Measurements from ENCODE around the gene MAFG. TPM values are rescaled to one million over a fixed set of nuclear protein-coding genes. Genes with fewer than 3 reads are reported as not detected.

Gene MAFG
- total and polyA plus RNA-seq, 12 donors: 7.7 to 44.5 (median 22.1) TPM

DNA sequence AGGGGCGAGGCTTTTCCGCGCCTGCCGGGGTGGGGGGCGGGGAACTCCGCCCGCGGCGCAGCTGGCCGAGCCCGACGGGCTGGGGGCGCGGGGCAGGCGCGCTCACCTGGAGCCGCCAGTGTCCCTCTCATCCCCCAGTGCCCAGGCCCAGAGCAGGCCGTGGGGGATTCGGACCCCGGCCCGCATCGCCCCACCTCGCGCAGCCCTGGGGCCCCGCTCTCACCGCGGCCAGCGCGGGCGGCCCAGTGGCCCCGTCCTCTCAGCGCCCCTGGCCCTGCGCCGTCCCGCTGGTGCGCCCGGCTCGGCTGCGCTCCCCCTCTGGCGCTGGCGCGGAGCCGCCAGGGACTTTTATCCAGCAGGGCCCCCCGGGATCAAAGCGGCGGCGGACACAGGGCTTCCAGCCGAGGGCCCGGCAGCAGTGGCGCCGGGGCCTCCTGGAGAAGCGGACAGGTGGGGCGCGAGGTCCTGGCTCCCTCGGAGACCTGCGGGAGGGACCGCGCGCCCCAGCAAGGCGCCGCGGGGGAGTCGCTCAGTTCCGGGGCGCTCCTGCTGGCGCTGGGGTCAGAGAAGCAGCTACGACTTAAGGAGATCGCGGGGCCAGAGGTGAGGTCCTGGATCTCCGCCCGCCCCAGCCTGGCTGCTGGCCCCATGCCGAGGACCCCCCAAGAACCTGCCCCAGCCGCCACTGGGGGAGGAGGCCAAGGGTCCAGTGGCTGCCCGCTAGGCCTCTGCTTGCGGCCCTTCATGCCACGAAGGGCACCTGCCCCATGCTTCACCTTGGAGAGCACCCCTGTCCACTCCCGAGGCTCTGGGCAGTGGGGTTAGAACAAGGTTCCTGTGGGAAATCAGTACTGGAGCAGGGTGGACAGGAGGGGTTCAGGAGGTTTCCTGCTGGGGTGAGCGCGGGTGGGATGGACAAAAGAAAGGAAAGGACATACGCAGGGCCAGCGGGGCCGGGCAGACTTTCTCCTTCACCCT is 34.3 kb upstream of the MAFG start:
- peaks cover 35% of the 10 kb centered on the region for H3K27me3 ChIP-seq
- no peak for TF ChIP-seq POLR2A (IDR thresholded peaks at IDR 0.05)
- TF ChIP-seq, protein P1, sequence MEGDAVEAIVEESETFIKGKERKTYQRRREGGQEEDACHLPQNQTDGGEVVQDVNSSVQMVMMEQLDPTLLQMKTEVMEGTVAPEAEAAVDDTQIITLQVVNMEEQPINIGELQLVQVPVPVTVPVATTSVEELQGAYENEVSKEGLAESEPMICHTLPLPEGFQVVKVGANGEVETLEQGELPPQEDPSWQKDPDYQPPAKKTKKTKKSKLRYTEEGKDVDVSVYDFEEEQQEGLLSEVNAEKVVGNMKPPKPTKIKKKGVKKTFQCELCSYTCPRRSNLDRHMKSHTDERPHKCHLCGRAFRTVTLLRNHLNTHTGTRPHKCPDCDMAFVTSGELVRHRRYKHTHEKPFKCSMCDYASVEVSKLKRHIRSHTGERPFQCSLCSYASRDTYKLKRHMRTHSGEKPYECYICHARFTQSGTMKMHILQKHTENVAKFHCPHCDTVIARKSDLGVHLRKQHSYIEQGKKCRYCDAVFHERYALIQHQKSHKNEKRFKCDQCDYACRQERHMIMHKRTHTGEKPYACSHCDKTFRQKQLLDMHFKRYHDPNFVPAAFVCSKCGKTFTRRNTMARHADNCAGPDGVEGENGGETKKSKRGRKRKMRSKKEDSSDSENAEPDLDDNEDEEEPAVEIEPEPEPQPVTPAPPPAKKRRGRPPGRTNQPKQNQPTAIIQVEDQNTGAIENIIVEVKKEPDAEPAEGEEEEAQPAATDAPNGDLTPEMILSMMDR (IDR thresholded peaks at IDR 0.05): no peak

DNA sequence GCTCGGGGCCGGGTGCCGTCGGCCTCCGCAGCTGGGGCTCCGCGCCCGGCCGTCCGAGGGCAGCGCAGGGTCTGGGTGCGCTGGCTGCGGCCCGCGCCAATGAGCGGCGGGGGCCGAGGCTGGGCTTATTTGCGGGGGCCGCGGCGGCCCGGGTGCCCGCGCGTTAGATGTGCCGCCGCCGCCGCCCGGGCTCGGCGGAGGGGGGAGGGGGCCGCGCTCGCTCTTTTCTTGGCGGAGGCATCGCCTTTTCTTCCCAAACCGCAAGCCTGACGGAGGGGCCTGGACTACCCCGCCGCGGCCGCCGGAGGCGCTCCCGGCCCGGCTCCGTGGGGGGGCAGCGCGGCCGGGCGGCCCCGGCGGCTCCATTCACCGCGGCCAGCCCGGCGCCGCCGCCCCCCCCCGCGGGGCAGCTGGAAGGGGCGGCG is 33.6 kb upstream of the MAFG start, which contains the start of gene NOTUM:
TSS of gene NOTUM (minus strand) at position 101 of the 425 bp plus-strand sequence. CDS start 278 bp downstream, outside the sequence.
- WGBS, 4 donors: 0 to 1% (median 1%) methylated on average over 11 to 62 of the region's 65 CpGs; no CpG with 5 or more reads in 1 of the 4 donors
- peaks cover 35% of the 10 kb centered on the region for H3K27me3 ChIP-seq
- no peak within 1 kb of the TSS for H3K27ac ChIP-seq
- H3K4me3 ChIP-seq: peak within 1 kb of the TSS in 1 of 4 donors; percentile 61
- TF ChIP-seq POLR2A (IDR thresholded peaks at IDR 0.05): no peak
- TF ChIP-seq, protein P1 (IDR thresholded peaks at IDR 0.05): peak in 2 of 6 experiments; percentile 12 to 32
- H3K9me3 ChIP-seq (replicated peaks in 1 of 3): no peaks in the 10 kb centered on the region
- intact Hi-C loops (cut with DNase I): loop anchor here in 1 of 2 donors (2.0 kb wide), 1 partner anchor 60 kb away; no protein-coding TSS in a partner anchor
- no peaks in the 10 kb centered on the region for H3K36me3 ChIP-seq (replicated peaks in 1 of 2)
- H3K4me1 ChIP-seq (replicated peaks in 1 of 2): peaks cover 9 to 11% of the 10 kb centered on the region in 2 donors
- no peak for DNase-seq

More for the DNA sequence above, 34.3 kb upstream of the MAFG start:
- no peak overlapping the region for H3K4me3 ChIP-seq
- H3K27ac ChIP-seq: no peak overlapping the region
- H3K9me3 ChIP-seq (replicated peaks in 1 of 3): no peaks in the 10 kb centered on the region
- no peaks in the 10 kb centered on the region for H3K36me3 ChIP-seq (replicated peaks in 1 of 2)
- WGBS, 4 donors: 14 to 66% (median 43%) methylated on average over 9 to 82 of the region's 82 CpGs
- H3K4me1 ChIP-seq (replicated peaks in 1 of 2): peaks cover 10 to 12% of the 10 kb centered on the region in 2 donors
- DNase-seq: no peak
- intact Hi-C loops (cut with DNase I): loop anchor here in 1 of 2 donors (2.0 kb wide), 1 partner anchor 59 kb away; no protein-coding TSS in a partner anchor

DNA sequence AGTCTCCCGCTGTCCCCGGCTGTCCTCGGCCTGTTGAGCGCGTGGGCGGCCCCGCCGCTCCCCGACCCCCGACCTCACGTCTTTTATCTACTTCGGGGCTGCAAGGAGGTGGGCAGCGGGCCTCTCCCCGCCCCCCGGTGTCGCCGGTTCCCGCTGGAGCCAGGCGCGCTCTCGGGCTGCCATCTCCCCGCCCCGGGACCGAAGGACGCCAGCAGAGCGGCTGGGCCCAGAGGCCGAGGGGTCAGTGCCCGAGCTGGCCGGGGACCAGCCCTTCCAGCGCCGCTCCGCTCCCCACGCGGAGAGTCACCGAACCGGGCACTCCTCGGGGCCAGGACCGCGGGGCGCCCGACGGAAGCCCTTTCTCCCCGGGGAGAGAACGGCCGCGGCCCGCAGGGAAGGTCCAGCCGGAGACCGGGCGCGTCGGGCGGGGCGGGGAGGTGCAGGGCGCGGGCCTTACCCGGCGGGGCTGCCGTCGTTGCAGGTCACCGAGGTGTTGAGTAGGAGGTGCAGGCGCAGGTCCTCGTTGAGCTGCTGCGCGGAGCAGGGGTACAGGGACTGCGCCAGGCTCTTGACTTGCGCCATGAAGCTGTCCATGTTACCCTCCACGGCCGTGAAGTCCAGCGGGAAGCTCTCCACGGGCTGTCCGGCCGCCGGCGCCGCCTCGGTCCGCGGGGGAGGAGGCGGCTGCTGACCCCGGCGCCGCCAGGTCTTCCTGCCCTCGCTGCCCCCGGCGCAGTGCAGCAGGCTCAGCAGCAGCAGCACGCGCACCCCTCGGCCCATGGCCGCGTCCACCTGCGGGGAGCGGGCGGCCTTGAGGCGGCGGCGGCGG is 32.8 kb upstream of the MAFG start:
- WGBS, 4 donors: 2 to 3% (median 2%) methylated on average over 12 to 98 of the region's 98 CpGs; no CpG with 5 or more reads in 1 of the 4 donors
- Histone ChIP-seq H3K36me3 (replicated peaks in 1 of 2) (no peaks in the 10 kb centered on the region), H3K4me1 (replicated peaks in 1 of 2) (peaks cover 9 to 11% of the 10 kb centered on the region in 2 donors), H3K9me3 (replicated peaks in 1 of 3) (no peaks in the 10 kb centered on the region), H3K27me3 (peaks cover 35% of the 10 kb centered on the region), H3K27ac (no peak overlapping the region), H3K4me3 (peak overlapping the region in 1 of 4 donors; percentile 61)
- peak in 1 of 7 donors; percentile 54 for DNase-seq
- intact Hi-C loops (cut with DNase I): loop anchor here in 1 of 2 donors (2.0 kb wide), 1 partner anchor 60 kb away; no protein-coding TSS in a partner anchor
- TF ChIP-seq, protein P1 (IDR thresholded peaks at IDR 0.05): peak in 1 of 6 experiments; percentile 2
- no peak for TF ChIP-seq POLR2A (IDR thresholded peaks at IDR 0.05)

Measured in adrenal gland (tissue), 12 donors.